HUES6 (cell line): ENCODE measurements around the gene DPEP2.

Source experiments
- H3K27ac ChIP-seq: 2 replicates; pipeline ENCODE4 v1.7.0; 2013; ENCODE audit warnings: low read depth, mild to moderate bottlenecking, low read length, inconsistent platforms
- H3K27me3 ChIP-seq: 2 replicates; pipeline ENCODE4 v1.6.1; 2013; ENCODE audit warnings: low read length; ENCODE audit not compliant: control insufficient read depth, insufficient read depth
- H3K36me3 ChIP-seq: 2 replicates; pipeline ENCODE4 v1.6.1; 2013; ENCODE audit warnings: low read length; ENCODE audit not compliant: control insufficient read depth, insufficient read depth
- H3K4me1 ChIP-seq: 2 replicates; pipeline ENCODE4 v1.6.1; 2013; ENCODE audit warnings: low read length; ENCODE audit not compliant: control insufficient read depth, insufficient read depth
- H3K4me3 ChIP-seq: 2 replicates; pipeline ENCODE4 v1.5.1; 2013; ENCODE audit warnings: low read depth, low read length
- H3K9ac ChIP-seq: one replicate; pipeline ENCODE4 v1.6.1; 2013; ENCODE audit warnings: mild to moderate bottlenecking, low read length
- H3K9me3 ChIP-seq: 2 replicates; pipeline ENCODE4 v1.6.1; 2013; ENCODE audit warnings: low read depth, low read length; ENCODE audit not compliant: control insufficient read depth, insufficient read depth

The DPEP2 gene

DNA sequence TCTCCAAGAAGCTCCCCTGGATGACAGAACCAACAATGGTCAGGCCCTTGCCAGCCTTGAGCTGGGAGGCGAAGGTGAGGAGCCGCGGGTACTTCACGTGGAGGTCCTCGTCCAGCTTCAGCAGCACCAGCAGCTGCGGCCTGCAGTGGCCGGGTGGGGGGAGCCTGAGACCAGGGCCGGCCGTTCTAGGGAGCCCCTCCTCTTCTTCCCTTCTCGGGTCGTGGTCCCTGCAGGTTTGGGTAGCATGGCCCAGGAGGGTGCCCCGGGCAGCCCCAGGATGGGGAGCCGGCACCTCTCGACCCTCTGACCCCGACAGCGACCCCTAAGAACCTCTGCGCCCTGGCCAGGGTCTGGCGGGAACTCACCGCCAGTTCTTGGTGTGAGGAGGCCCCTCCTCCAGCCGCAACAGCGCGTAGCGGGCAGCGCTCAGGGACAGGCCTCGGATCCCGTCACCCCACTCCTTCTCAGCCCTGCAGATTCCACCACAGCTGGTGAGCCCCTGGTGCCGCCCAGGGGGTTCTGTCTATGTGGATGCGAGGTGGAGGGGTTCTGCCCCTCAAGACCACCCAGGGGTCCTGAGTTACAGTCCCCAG is 52.2 kb downstream of the DPEP2 start:
- Histone ChIP-seq H3K4me1 (no peaks in the 10 kb centered on the region), H3K27me3 (no peaks in the 10 kb centered on the region), H3K9ac (no peak overlapping the region), H3K36me3 (peaks cover 97% of the 10 kb centered on the region), H3K4me3 (no peak overlapping the region), H3K27ac (no peak overlapping the region), H3K9me3 (no peaks in the 10 kb centered on the region)

DNA sequence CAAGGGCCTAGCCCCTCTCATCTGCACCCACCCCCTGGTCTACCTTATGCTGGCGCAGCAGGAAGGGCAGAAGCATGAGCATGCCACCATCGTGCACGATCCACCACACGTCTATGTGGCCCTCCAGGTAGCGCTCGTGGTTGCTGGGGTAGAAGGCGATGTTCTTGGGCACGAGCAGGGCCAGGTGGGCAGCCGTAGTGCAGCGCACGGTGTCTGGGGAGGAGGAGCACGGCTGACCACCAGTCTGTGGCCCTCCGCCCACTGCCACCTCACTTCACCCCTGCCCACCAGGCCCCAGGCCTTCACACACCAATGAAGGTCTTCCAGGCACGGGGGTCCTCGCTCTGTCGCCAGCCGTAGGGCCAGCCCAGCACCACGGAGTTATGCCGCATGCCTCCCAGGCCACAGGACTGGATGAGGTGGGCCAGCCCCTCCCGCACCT is 53.1 kb downstream of the DPEP2 start:
- Histone ChIP-seq H3K27me3 (no peaks in the 10 kb centered on the region), H3K4me1 (no peaks in the 10 kb centered on the region), H3K36me3 (peaks cover 94% of the 10 kb centered on the region), H3K9me3 (no peaks in the 10 kb centered on the region), H3K9ac (no peak overlapping the region), H3K4me3 (no peak overlapping the region), H3K27ac (no peak overlapping the region)

DNA sequence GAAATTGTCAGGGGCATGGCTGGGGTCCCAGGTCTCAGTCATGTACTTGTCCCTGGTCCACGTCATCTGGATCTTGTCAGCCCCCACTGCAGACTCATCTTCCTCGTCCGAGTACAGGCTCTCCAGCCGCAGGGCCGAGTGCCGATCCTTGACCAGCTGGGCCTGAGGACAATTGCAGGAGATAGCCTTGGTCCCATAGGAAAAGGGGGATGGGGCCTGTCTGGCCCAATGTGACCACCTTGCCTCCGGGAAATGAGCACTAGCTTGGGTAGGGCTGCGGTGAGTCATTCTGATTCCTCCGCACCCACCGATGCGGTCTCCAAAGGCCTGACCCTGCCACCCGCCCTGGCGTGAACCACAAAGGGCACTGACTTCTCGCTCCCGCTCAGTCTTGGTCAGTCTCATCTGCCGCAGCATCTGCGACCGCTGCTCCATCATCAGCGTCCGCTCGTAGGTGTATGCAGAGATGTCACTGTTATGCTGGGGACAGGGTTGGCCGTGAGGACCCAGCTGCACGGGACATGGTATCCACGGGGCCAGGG is 53.8 kb downstream of the DPEP2 start:
- H3K4me1 ChIP-seq = no peaks in the 10 kb centered on the region
- H3K9ac ChIP-seq = no peak overlapping the region
- H3K9me3 ChIP-seq = no peaks in the 10 kb centered on the region
- peaks cover 88% of the 10 kb centered on the region for H3K36me3 ChIP-seq
- no peak overlapping the region for H3K4me3 ChIP-seq
- H3K27me3 ChIP-seq = no peaks in the 10 kb centered on the region
- no peak overlapping the region for H3K27ac ChIP-seq

DNA sequence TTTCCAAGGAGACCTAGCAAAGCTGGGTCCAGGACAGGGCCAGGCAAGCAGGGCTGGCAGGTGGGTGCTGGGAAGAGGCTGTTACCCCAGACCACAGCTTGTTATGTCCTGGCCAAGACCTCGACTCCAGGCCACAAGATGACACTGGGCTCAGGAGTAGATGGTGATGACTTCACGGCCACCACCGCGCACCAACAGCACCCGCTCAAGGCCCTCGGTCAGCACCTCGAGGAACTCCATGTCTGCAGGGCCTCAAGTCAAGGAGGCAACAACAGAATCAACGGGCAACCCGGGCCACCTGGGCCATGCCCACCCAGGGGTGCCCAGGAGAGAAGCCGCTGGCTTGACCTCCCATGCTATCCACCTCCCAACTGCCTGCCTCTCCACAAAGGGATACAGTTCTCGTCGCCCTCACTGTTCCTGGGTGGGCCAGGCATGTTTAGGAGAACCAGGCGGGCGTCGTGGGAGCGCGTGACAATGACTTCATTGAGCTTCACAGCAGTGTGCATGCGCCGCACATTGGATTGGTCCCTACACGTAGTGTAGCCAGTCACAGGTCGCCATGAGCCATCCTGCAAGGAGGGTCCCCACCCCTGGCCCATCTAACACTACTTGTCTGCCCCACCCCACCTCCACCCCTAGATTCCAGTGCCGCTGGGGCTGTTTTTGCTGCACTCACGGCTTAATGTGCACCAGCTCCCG is 54.4 kb downstream of the DPEP2 start:
- no peak overlapping the region for H3K27ac ChIP-seq
- H3K27me3 ChIP-seq = no peaks in the 10 kb centered on the region
- no peak overlapping the region for H3K4me3 ChIP-seq

DNA sequence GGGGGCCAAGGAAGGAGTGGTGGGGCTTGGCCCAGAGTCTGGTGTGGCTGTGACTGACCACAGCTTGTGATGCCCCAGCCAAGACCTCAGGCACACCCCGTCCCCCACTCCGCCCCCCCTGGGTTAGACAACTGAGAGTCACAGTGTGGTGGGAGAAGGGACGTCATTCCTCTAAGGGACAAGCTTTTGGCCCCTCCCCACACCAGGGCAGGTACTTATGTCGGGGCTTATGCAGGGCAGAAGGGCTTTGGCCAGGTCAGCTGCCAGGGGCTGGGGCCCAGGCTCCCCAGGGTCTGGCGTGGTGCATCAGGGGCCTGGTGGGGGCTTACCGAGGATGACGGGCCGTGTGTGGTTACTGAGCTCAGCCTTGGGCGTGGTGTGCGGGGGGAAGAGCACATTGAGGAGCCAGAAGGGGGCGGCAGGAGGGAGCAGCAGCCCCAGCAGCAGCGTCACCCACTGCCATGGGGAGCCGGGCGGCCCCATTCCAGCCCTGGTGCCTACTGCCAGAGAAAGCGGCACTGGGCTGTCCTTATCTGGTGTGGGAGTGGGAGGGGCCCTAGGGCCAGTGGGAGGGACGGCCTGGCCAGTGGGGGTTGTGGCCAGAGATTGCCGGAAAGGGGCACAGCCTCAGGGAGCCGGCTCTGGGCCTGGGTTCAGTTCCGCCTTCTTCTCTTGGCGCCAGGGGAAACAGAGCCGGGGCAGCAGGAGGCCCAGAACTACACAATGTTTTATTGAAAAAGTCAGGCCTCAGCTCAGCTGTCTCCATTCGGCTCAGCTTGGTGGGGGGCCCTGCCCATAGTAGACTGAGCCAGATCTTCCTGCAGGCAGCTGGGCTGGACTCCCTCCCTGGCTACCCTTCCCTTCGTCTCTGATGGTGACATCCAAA is 55.4 kb downstream of the DPEP2 start, which contains the start of gene LCAT:
Gene LCAT, minus strand, starts transcription at position 502 of the 886 bp plus-strand sequence. Its CDS starts 19 bp downstream, at position 483.
- peaks cover 83% of the 10 kb centered on the region for H3K36me3 ChIP-seq
- no peak within 1 kb of the TSS for H3K9ac ChIP-seq
- no peak within 1 kb of the TSS for H3K27ac ChIP-seq
- no peak within 1 kb of the TSS for H3K4me3 ChIP-seq
- H3K4me1 ChIP-seq = no peaks in the 10 kb centered on the region
- no peaks in the 10 kb centered on the region for H3K27me3 ChIP-seq
- no peaks in the 10 kb centered on the region for H3K9me3 ChIP-seq

More for the DNA sequence above, 54.4 kb downstream of the DPEP2 start:
- H3K36me3 ChIP-seq = peaks cover 88% of the 10 kb centered on the region
- H3K9ac ChIP-seq = no peak overlapping the region
- no peaks in the 10 kb centered on the region for H3K9me3 ChIP-seq
- no peaks in the 10 kb centered on the region for H3K4me1 ChIP-seq

DNA sequence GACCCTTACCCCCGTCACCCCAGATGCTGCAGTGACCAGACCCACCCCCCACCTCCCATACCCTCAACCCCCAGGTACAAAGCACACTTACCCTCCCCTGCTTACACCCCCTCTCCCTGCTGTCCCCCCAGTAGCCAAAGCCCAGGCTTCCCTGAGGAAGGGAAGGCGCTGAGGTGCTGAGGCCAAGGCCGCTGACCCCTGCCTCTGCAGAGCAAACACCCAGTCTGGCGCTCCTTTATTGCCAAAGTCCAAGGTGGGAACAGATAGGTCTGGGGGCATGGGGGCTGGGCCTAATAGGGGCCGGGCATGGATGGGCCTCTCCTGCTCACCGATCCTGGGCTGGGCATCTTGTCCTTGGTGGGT is 56.0 kb downstream of the DPEP2 start:
- no peaks in the 10 kb centered on the region for H3K27me3 ChIP-seq
- peaks cover 77% of the 10 kb centered on the region for H3K36me3 ChIP-seq
- no peak overlapping the region for H3K4me3 ChIP-seq
- no peaks in the 10 kb centered on the region for H3K9me3 ChIP-seq
- H3K27ac ChIP-seq = no peak overlapping the region
- no peaks in the 10 kb centered on the region for H3K4me1 ChIP-seq
- no peak overlapping the region for H3K9ac ChIP-seq

DNA sequence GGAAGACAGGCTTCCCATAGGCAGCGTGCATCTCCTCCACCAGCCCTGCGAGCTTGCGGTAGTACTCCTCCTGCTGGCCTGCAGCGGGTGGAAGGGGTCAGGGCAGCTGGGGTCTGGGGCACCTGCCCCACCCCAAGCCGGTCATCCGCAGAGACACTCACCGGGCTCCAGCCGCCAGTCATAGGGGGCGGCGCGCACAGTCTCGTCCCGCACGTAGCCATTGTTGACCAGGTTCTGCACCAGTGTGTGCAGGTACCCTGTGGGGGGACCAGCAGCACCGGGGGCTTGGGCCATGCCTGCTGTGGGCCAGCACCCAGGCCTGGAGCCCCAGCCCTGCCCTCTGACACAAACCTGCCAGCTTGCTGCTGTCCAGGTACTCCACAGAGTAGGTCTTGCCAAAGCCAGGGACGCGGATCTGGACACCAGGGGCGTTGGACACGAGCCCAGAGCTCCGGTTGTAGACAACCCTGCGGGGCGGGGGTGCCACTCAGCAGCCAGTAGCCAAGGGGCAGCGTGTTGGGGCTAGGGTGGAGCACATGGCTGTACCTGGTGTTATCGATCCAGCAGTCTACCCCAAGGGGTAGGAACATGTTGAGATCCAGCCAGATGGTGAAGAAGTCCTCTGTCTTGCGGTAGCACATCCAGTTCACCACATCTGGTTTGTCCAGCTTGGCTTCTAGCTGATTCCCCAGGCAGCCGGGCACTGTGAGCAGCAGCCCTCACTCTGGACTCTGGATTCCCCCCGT is 56.6 kb downstream of the DPEP2 start:
- H3K4me1 ChIP-seq = no peaks in the 10 kb centered on the region
- no peak overlapping the region for H3K4me3 ChIP-seq
- no peak overlapping the region for H3K27ac ChIP-seq
- H3K9ac ChIP-seq = no peak overlapping the region
- H3K9me3 ChIP-seq = no peaks in the 10 kb centered on the region
- no peaks in the 10 kb centered on the region for H3K27me3 ChIP-seq
- peaks cover 71% of the 10 kb centered on the region for H3K36me3 ChIP-seq

DNA sequence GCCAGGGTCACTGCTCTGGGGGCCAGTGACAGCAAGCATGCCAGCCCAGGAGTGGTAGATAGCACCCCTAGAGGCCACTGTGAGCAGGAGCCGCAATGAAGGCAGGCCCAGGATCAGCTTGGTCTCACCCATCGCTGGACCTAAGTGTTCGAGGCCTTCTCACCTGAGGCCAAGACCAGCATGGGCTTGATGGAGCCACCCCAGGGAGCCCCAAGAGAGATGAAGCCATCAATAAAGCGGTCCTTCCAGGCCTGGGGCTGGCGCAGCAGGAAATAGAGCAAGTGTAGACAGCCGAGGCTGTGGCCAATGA is 57.1 kb downstream of the DPEP2 start:
- peaks cover 1% of the 10 kb centered on the region for H3K4me1 ChIP-seq
- H3K4me3 ChIP-seq = no peak overlapping the region
- H3K27ac ChIP-seq = no peak overlapping the region
- no peak overlapping the region for H3K9ac ChIP-seq
- H3K36me3 ChIP-seq = peaks cover 66% of the 10 kb centered on the region
- H3K9me3 ChIP-seq = no peaks in the 10 kb centered on the region
- H3K27me3 ChIP-seq = no peaks in the 10 kb centered on the region

DNA sequence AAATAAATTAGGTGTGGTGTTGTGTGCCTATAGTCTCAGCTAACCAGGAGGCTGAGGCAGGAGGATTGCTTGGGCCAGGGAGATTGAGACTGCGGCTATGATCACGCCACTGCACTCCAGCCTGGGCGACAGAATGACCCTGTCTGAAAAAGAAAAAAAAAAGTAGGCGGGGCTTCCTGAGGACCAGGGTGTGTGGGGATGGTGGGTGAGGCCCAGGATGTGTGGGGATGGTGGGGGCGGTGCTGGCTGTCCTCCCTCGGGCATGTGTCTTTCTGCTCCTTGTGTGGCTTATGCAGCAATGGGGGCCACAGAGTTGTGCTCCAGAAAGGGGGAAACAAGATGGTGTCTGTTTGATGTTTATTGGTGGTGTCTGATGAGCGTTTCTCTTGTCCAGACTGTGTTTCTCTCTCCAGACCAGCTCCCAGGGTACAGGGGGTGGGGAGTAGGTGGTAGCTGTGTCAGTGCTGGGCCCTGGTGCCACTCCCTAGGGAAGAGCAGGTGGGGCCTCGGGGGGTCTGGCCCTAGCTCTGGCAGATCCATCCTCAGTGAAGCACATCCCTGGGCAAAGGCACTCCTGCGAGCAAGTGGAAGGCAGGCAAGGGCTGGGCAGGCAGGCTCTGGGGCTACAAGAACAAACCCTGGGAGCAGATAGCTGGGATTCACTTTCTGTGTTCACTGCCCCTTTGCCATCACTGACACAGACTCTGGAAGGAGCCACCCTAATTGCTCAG is 57.6 kb downstream of the DPEP2 start:
- Histone ChIP-seq H3K4me1 (peaks cover 6% of the 10 kb centered on the region), H3K36me3 (peaks cover 61% of the 10 kb centered on the region), H3K9me3 (no peaks in the 10 kb centered on the region), H3K27me3 (no peaks in the 10 kb centered on the region), H3K9ac (no peak overlapping the region), H3K27ac (no peak overlapping the region), H3K4me3 (no peak overlapping the region)

DNA sequence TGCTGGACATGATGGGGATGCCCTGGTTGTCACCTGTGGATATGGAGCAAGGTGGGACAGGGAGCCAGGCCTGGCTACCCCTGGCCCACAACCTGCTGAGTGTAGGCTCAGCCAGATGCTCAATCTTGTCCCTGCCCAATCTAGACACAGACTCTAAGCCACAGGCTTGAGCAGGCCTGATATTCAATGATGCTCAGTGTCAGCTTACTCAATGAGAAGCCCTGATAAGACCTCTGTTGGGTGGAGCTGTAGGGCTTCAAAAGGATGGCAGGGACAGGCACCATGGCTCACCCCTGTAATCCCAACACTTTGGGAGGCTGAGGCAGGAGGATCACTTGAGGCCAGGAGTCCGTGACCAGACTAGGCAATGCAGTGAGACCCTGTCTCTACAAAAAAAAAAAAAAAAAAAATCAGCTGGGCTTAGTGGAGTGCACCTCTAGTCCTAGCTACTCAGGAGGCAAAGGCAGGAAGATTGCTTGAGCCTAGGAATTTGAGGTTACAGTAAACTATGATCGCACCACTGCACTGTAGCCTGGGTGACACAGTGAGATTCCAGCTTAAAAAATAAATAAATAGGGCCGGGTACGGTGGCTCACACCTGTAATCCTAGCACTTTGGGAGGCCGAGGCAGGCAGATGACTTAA is 58.7 kb downstream of the DPEP2 start:
- Histone ChIP-seq H3K4me1 (peaks cover 6% of the 10 kb centered on the region), H3K9ac (no peak overlapping the region), H3K27me3 (no peaks in the 10 kb centered on the region), H3K27ac (no peak overlapping the region), H3K9me3 (no peaks in the 10 kb centered on the region), H3K36me3 (peaks cover 50% of the 10 kb centered on the region), H3K4me3 (no peak overlapping the region)
